ENCODE results near the gene TNIP1. TPM values are rescaled to one million over a fixed set of nuclear protein-coding genes. Genes with fewer than 3 reads are reported as not detected.

TNIP1 gene
- total RNA-seq, 1 experiment from 2014 or later = 106 TPM

- 0 out of 2 replicates have a peak, but pooled peaks cover 3% of the 10 kb centered on the region for H4K20me1 ChIP-seq (ENCODE audit: insufficient read depth, low read depth, low read length)
- H3K9me2 ChIP-seq (replicated peaks; ENCODE audit: insufficient read depth, low read length) = no peaks in the 10 kb centered on the region
- no peak overlapping the region for H3K4me3 ChIP-seq (ENCODE audit: low read length)
- no peak overlapping the region for H3K9ac ChIP-seq (ENCODE audit: low read length)
- no peaks in the 10 kb centered on the region for H3K9me3 ChIP-seq (ENCODE audit: low read length)
- no peaks in the 10 kb centered on the region for H3K27me3 ChIP-seq (ENCODE audit: low read length)
- H2AFZ ChIP-seq (ENCODE audit: low read length) = 0 out of 2 replicates have a peak overlapping the region, but pooled peaks have one; percentile 46
- H3K79me2 ChIP-seq (ENCODE audit: low read length) = no peaks in the 10 kb centered on the region
- peaks cover 8% of the 10 kb centered on the region for H3K4me1 ChIP-seq (ENCODE audit: low read length)
- H3K27ac ChIP-seq (ENCODE audit: low read length) = no peak overlapping the region
- no peak for DNase-seq
- H3K4me2 ChIP-seq (ENCODE audit: low read depth, low read length, poor library complexity, severe bottlenecking) = no peak overlapping the region
- no peaks in the 10 kb centered on the region for H3K36me3 ChIP-seq (ENCODE audit: insufficient read depth, low read length)
Observed at GRCh38 chr5:151003503-151003860, 77.4 kb downstream of the TNIP1 start.

- H3K4me3 ChIP-seq (ENCODE audit: low read length) = no peak overlapping the region
- 0 out of 2 replicates have a peak overlapping the region, but pooled peaks have one; percentile 46 for H2AFZ ChIP-seq (ENCODE audit: low read length)
- no peak overlapping the region for H3K9ac ChIP-seq (ENCODE audit: low read length)
- no peak for DNase-seq
- H3K79me2 ChIP-seq (ENCODE audit: low read length) = no peaks in the 10 kb centered on the region
- H3K4me1 ChIP-seq (ENCODE audit: low read length) = peaks cover 8% of the 10 kb centered on the region
- no peaks in the 10 kb centered on the region for H3K27me3 ChIP-seq (ENCODE audit: low read length)
- H4K20me1 ChIP-seq (ENCODE audit: insufficient read depth, low read depth, low read length) = 0 out of 2 replicates have a peak, but pooled peaks cover 3% of the 10 kb centered on the region
- H3K27ac ChIP-seq (ENCODE audit: low read length) = no peak overlapping the region
- H3K9me2 ChIP-seq (replicated peaks; ENCODE audit: insufficient read depth, low read length) = no peaks in the 10 kb centered on the region
- no peaks in the 10 kb centered on the region for H3K36me3 ChIP-seq (ENCODE audit: insufficient read depth, low read length)
- no peaks in the 10 kb centered on the region for H3K9me3 ChIP-seq (ENCODE audit: low read length)
- H3K4me2 ChIP-seq (ENCODE audit: low read depth, low read length, poor library complexity, severe bottlenecking) = no peak overlapping the region
Observed at GRCh38 chr5:151002681-151003502, 77.9 kb downstream of the TNIP1 start.

- no peaks in the 10 kb centered on the region for H3K27me3 ChIP-seq (ENCODE audit: low read length)
- H3K4me1 ChIP-seq (ENCODE audit: low read length) = peaks cover 5% of the 10 kb centered on the region
- H4K20me1 ChIP-seq (ENCODE audit: insufficient read depth, low read depth, low read length) = 0 out of 2 replicates have a peak, but pooled peaks cover 3% of the 10 kb centered on the region
- no peaks in the 10 kb centered on the region for H3K79me2 ChIP-seq (ENCODE audit: low read length)
- H2AFZ ChIP-seq (ENCODE audit: low read length) = no peak overlapping the region
- no peak overlapping the region for H3K4me3 ChIP-seq (ENCODE audit: low read length)
- H3K27ac ChIP-seq (ENCODE audit: low read length) = no peak overlapping the region
- no peak overlapping the region for H3K4me2 ChIP-seq (ENCODE audit: low read depth, low read length, poor library complexity, severe bottlenecking)
- no peaks in the 10 kb centered on the region for H3K9me2 ChIP-seq (replicated peaks; ENCODE audit: insufficient read depth, low read length)
- DNase-seq = peak; percentile 63
- no peaks in the 10 kb centered on the region for H3K9me3 ChIP-seq (ENCODE audit: low read length)
- no peak overlapping the region for H3K9ac ChIP-seq (ENCODE audit: low read length)
- H3K36me3 ChIP-seq (ENCODE audit: insufficient read depth, low read length) = no peaks in the 10 kb centered on the region
Observed at GRCh38 chr5:151002250-151002649, 78.6 kb downstream of the TNIP1 start.

GRCh38 chr5:151001436-151001835 lies 79.4 kb downstream of the TNIP1 start:
- Histone ChIP-seq H3K27ac (ENCODE audit: low read length) (no peak overlapping the region), H3K79me2 (ENCODE audit: low read length) (no peaks in the 10 kb centered on the region), H3K9me3 (ENCODE audit: low read length) (no peaks in the 10 kb centered on the region), H3K4me1 (ENCODE audit: low read length) (no peaks in the 10 kb centered on the region), H3K9ac (ENCODE audit: low read length) (no peak overlapping the region), H4K20me1 (ENCODE audit: insufficient read depth, low read depth, low read length) (no peaks in the 10 kb centered on the region), H2AFZ (ENCODE audit: low read length) (no peak overlapping the region), H3K27me3 (ENCODE audit: low read length) (no peaks in the 10 kb centered on the region), H3K4me2 (ENCODE audit: low read depth, low read length, poor library complexity, severe bottlenecking) (no peak overlapping the region), H3K9me2 (replicated peaks; ENCODE audit: insufficient read depth, low read length) (no peaks in the 10 kb centered on the region), H3K4me3 (ENCODE audit: low read length) (no peak overlapping the region), H3K36me3 (ENCODE audit: insufficient read depth, low read length) (no peaks in the 10 kb centered on the region)
- no peak for DNase-seq

GRCh38 chr5:150999704-151000442 lies 81.0 kb downstream of the TNIP1 start:
- Histone ChIP-seq H3K79me2 (ENCODE audit: low read length) (no peaks in the 10 kb centered on the region), H3K4me2 (ENCODE audit: low read depth, low read length, poor library complexity, severe bottlenecking) (no peak overlapping the region), H3K4me1 (ENCODE audit: low read length) (no peaks in the 10 kb centered on the region), H3K27me3 (ENCODE audit: low read length) (no peaks in the 10 kb centered on the region), H2AFZ (ENCODE audit: low read length) (no peak overlapping the region), H3K9ac (ENCODE audit: low read length) (no peak overlapping the region), H3K27ac (ENCODE audit: low read length) (no peak overlapping the region), H3K4me3 (ENCODE audit: low read length) (no peak overlapping the region), H4K20me1 (ENCODE audit: insufficient read depth, low read depth, low read length) (no peaks in the 10 kb centered on the region), H3K9me2 (replicated peaks; ENCODE audit: insufficient read depth, low read length) (no peaks in the 10 kb centered on the region), H3K9me3 (ENCODE audit: low read length) (no peaks in the 10 kb centered on the region), H3K36me3 (ENCODE audit: insufficient read depth, low read length) (no peaks in the 10 kb centered on the region)
- DNase-seq = no peak

- Histone ChIP-seq H2AFZ (ENCODE audit: low read length) (no peak overlapping the region), H3K27ac (ENCODE audit: low read length) (no peak overlapping the region), H3K27me3 (ENCODE audit: low read length) (no peaks in the 10 kb centered on the region), H3K36me3 (ENCODE audit: insufficient read depth, low read length) (no peaks in the 10 kb centered on the region), H3K4me2 (ENCODE audit: low read depth, low read length, poor library complexity, severe bottlenecking) (no peak overlapping the region), H3K4me1 (ENCODE audit: low read length) (no peaks in the 10 kb centered on the region), H4K20me1 (ENCODE audit: insufficient read depth, low read depth, low read length) (no peaks in the 10 kb centered on the region), H3K9me2 (replicated peaks; ENCODE audit: insufficient read depth, low read length) (no peaks in the 10 kb centered on the region), H3K4me3 (ENCODE audit: low read length) (no peak overlapping the region), H3K9me3 (ENCODE audit: low read length) (no peaks in the 10 kb centered on the region), H3K9ac (ENCODE audit: low read length) (no peak overlapping the region), H3K79me2 (ENCODE audit: low read length) (no peaks in the 10 kb centered on the region)
- no peak for DNase-seq
Observed at GRCh38 chr5:150993826-150994412, 86.9 kb downstream of the TNIP1 start.

GRCh38 chr5:150993422-150993821 lies 87.4 kb downstream of the TNIP1 start:
- no peak overlapping the region for H2AFZ ChIP-seq (ENCODE audit: low read length)
- no peak overlapping the region for H3K4me3 ChIP-seq (ENCODE audit: low read length)
- no peak overlapping the region for H3K4me2 ChIP-seq (ENCODE audit: low read depth, low read length, poor library complexity, severe bottlenecking)
- no peak overlapping the region for H3K9ac ChIP-seq (ENCODE audit: low read length)
- no peak overlapping the region for H3K27ac ChIP-seq (ENCODE audit: low read length)
- H3K9me2 ChIP-seq (replicated peaks; ENCODE audit: insufficient read depth, low read length) = no peaks in the 10 kb centered on the region
- H3K4me1 ChIP-seq (ENCODE audit: low read length) = no peaks in the 10 kb centered on the region
- H3K36me3 ChIP-seq (ENCODE audit: insufficient read depth, low read length) = no peaks in the 10 kb centered on the region
- no peaks in the 10 kb centered on the region for H3K79me2 ChIP-seq (ENCODE audit: low read length)
- no peak for DNase-seq
- no peaks in the 10 kb centered on the region for H3K9me3 ChIP-seq (ENCODE audit: low read length)
- H3K27me3 ChIP-seq (ENCODE audit: low read length) = no peaks in the 10 kb centered on the region
- H4K20me1 ChIP-seq (ENCODE audit: insufficient read depth, low read depth, low read length) = no peaks in the 10 kb centered on the region

- no peak overlapping the region for H3K4me3 ChIP-seq (ENCODE audit: low read length)
Observed at GRCh38 chr5:150992705-150993104, 88.1 kb downstream of the TNIP1 start.

More at GRCh38 chr5:150992705-150993104, 88.1 kb downstream of the TNIP1 start:
- no peak overlapping the region for H2AFZ ChIP-seq (ENCODE audit: low read length)
- H3K9ac ChIP-seq (ENCODE audit: low read length) = no peak overlapping the region
- no peaks in the 10 kb centered on the region for H3K36me3 ChIP-seq (ENCODE audit: insufficient read depth, low read length)
- no peaks in the 10 kb centered on the region for H3K9me2 ChIP-seq (replicated peaks; ENCODE audit: insufficient read depth, low read length)
- no peak for DNase-seq
- no peak overlapping the region for H3K4me2 ChIP-seq (ENCODE audit: low read depth, low read length, poor library complexity, severe bottlenecking)
- H3K4me1 ChIP-seq (ENCODE audit: low read length) = no peaks in the 10 kb centered on the region
- no peaks in the 10 kb centered on the region for H3K27me3 ChIP-seq (ENCODE audit: low read length)
- H3K79me2 ChIP-seq (ENCODE audit: low read length) = no peaks in the 10 kb centered on the region
- no peaks in the 10 kb centered on the region for H3K9me3 ChIP-seq (ENCODE audit: low read length)
- H3K27ac ChIP-seq (ENCODE audit: low read length) = no peak overlapping the region
- no peaks in the 10 kb centered on the region for H4K20me1 ChIP-seq (ENCODE audit: insufficient read depth, low read depth, low read length)

Data from Karpas-422 (cell line).